DOHH2 (cell line): Measurements from ENCODE around the gene ACER3.
"Not testable (repeated sequence)": the region's sequence is repeated elsewhere in the genome, so short reads cannot be mapped to it uniquely, and the experiment has no call there.

Experiments used
- H3F3A ChIP-seq: fragments of 200-600 bp; sonication (generic), shearing (Covaris generic); 2 replicates; pipeline ENCODE4 v1.6.0; 2016; ENCODE audit warnings: antibody characterized with exemption, mild to moderate bottlenecking; ENCODE audit not compliant: control insufficient read depth, insufficient read depth
- H3K27ac ChIP-seq: fragments of 200-600 bp; sonication (generic); 2 replicates; pipeline ENCODE4 v1.5.1; 2014; ENCODE audit warnings: low read depth, mild to moderate bottlenecking, low read length, moderate library complexity
- H3K27me3 ChIP-seq: fragments of 200-600 bp; sonication (generic); 2 replicates; pipeline ENCODE4 v1.6.1; 2014; ENCODE audit warnings: mild to moderate bottlenecking, low read length, mixed read lengths; ENCODE audit not compliant: control insufficient read depth
- H3K36me3 ChIP-seq: fragments of 200-600 bp; sonication (generic); 2 replicates; pipeline ENCODE4 v1.6.1; 2014; ENCODE audit warnings: mild to moderate bottlenecking, low read length, moderate library complexity, mixed read lengths; ENCODE audit not compliant: control insufficient read depth
- H3K4me1 ChIP-seq: fragments of 200-600 bp; sonication (generic); 2 replicates; pipeline ENCODE4 v1.6.1; 2014; ENCODE audit warnings: mild to moderate bottlenecking, low read length, mixed read lengths; ENCODE audit not compliant: control insufficient read depth
- H3K4me2 ChIP-seq: fragments of 200-600 bp; sonication (generic); 2 replicates; pipeline ENCODE4 v1.6.0; 2014; ENCODE audit warnings: mild to moderate bottlenecking, low read length, moderate library complexity
- H3K4me3 ChIP-seq: fragments of 200-600 bp; sonication (generic); 2 replicates; pipeline ENCODE4 v1.5.1; 2014; ENCODE audit warnings: mild to moderate bottlenecking, low read length, mixed read lengths
- H3K79me2 ChIP-seq: fragments of 200-600 bp; sonication (generic); 2 replicates; pipeline ENCODE4 v1.6.1; 2014; ENCODE audit warnings: mild to moderate bottlenecking, low read length, mixed read lengths; ENCODE audit not compliant: control insufficient read depth
- H3K9me2 ChIP-seq: fragments of 200-600 bp; sonication (generic); replicated peaks from 2 replicates; pipeline ENCODE4 v1.6.1; 2014; ENCODE audit warnings: mild to moderate bottlenecking, low read length, mixed read lengths; ENCODE audit not compliant: control insufficient read depth
- H3K9me3 ChIP-seq: fragments of 200-600 bp; sonication (generic); 2 replicates; pipeline ENCODE4 v1.6.1; 2014; ENCODE audit warnings: antibody characterized with exemption, low read length, mixed read lengths; ENCODE audit not compliant: control insufficient read depth, insufficient read depth
- H4K20me1 ChIP-seq: fragments of 200-600 bp; sonication (generic); 2 replicates; pipeline ENCODE4 v1.6.0; 2014; ENCODE audit warnings: low read depth, mild to moderate bottlenecking, antibody characterized with exemption, low read length, moderate library complexity; ENCODE audit not compliant: control insufficient read depth, insufficient read depth
- CTCF ChIP-seq: fragments of 200-600 bp; sonication (generic); IDR thresholded peaks from one replicate; pipeline ENCODE4 v1.5.1; 2014; ENCODE audit warnings: antibody characterized with exemption, mild to moderate bottlenecking, low read depth, low read length; ENCODE audit not compliant: poor library complexity, severe bottlenecking
- EZH2phosphoT487 ChIP-seq: fragments of 200-600 bp; sonication (generic); IDR thresholded peaks from 2 replicates; pipeline ENCODE4 v1.6.1; 2017; ENCODE audit warnings: borderline replicate concordance, mild to moderate bottlenecking, antibody characterized with exemption, low read length, moderate library complexity, mixed read lengths

Gene ACER3

GRCh38 chr11:76947800-76948199 is 87.1 kb downstream of the ACER3 start:
- Histone ChIP-seq H3K9me3 (no peaks in the 10 kb centered on the region), H3K4me1 (no peaks in the 10 kb centered on the region), H3K27me3 (no peaks in the 10 kb centered on the region), H3K79me2 (no peaks in the 10 kb centered on the region), H3K4me2 (no peak overlapping the region), H3F3A (no peaks in the 10 kb centered on the region), H3K27ac (no peak overlapping the region), H3K36me3 (no peaks in the 10 kb centered on the region), H4K20me1 (no peaks in the 10 kb centered on the region), H3K9me2 (no peaks in the 10 kb centered on the region), H3K4me3 (no peak overlapping the region)
- TF ChIP-seq EZH2phosphoT487 (no peak), CTCF (no peak)

- Histone ChIP-seq H3K27ac (no peak overlapping the region), H3K9me2 (no peaks in the 10 kb centered on the region), H3K4me3 (no peak overlapping the region), H3K9me3 (no peaks in the 10 kb centered on the region), H3K36me3 (no peaks in the 10 kb centered on the region), H3K79me2 (no peaks in the 10 kb centered on the region), H3K27me3 (no peaks in the 10 kb centered on the region), H4K20me1 (no peaks in the 10 kb centered on the region), H3K4me1 (no peaks in the 10 kb centered on the region), H3K4me2 (no peak overlapping the region), H3F3A (no peaks in the 10 kb centered on the region)
- TF ChIP-seq EZH2phosphoT487 (no peak), CTCF (no peak)
Observed at GRCh38 chr11:76955459-76956114, 94.9 kb downstream of the ACER3 start.

- Histone ChIP-seq H3K36me3 (no peaks in the 10 kb centered on the region), H3F3A (no peaks in the 10 kb centered on the region), H3K9me2 (no peaks in the 10 kb centered on the region), H3K27ac (no peak overlapping the region), H3K9me3 (no peaks in the 10 kb centered on the region), H3K27me3 (no peaks in the 10 kb centered on the region), H3K4me3 (no peak overlapping the region), H3K79me2 (no peaks in the 10 kb centered on the region), H3K4me2 (no peak overlapping the region), H4K20me1 (no peaks in the 10 kb centered on the region), H3K4me1 (no peaks in the 10 kb centered on the region)
- TF ChIP-seq EZH2phosphoT487 = no peak
- TF ChIP-seq CTCF = no peak
Observed at GRCh38 chr11:76962583-76963416, 102.1 kb downstream of the ACER3 start.

- H3K79me2 ChIP-seq, H3F3A ChIP-seq, H3K4me3 ChIP-seq, H3K36me3 ChIP-seq, H3K27ac ChIP-seq, H3K27me3 ChIP-seq, H3K9me3 ChIP-seq, H3K4me1 ChIP-seq, H3K4me2 ChIP-seq, H4K20me1 ChIP-seq, H3K9me2 ChIP-seq: not testable (repeated sequence)
Observed at GRCh38 chr11:76963417-76964168, 102.9 kb downstream of the ACER3 start.
